ENCODE data around the gene UHMK1.

The UHMK1 gene

DNA sequence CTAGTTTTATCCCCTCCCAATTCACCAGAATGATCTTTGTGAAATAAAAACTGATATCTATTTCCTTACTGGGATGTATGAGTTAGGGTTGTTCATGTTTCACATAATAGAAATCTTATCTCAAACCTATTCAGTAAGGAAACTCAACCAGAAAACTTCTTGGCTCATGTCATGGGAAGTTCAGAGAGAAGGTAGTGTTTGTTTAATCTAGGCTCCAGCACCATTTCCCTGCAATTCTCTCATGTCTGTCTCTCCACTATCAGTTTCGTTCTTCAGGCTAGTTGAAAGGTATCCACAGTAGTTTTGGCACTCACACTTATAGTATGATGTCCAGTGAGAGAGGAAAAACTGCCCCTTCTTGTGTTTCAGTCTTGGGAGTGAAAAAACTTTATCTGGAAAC is 34.6 kb upstream of the UHMK1 start:
- no peaks in the 10 kb centered on the region for H3K4me1 ChIP-seq (ENCODE audit: low read length)
- H3K9me2 ChIP-seq (replicated peaks; ENCODE audit: insufficient read depth, low read length), result no peaks in the 10 kb centered on the region
- H3K9me3 ChIP-seq (replicated peaks; ENCODE audit: insufficient read depth, low read length), result no peaks in the 10 kb centered on the region
- no peak overlapping the region for H3K27ac ChIP-seq (ENCODE audit: low read length)
- no peaks in the 10 kb centered on the region for H3K36me3 ChIP-seq (replicated peaks; ENCODE audit: insufficient read depth, low read length)
- no peaks in the 10 kb centered on the region for H3F3A ChIP-seq (ENCODE audit: insufficient read depth, low read length)
- no peak overlapping the region for H3K4me2 ChIP-seq (ENCODE audit: low read depth, low read length)
- no peak overlapping the region for H3K9ac ChIP-seq (ENCODE audit: low read length)
- no peaks in the 10 kb centered on the region for H3K27me3 ChIP-seq (replicated peaks; ENCODE audit: insufficient read depth, low read length)
- H3K4me3 ChIP-seq (ENCODE audit: low read length), result no peak overlapping the region
- no peaks in the 10 kb centered on the region for H3K79me2 ChIP-seq (ENCODE audit: low read length)
- DNase-seq, result no peak
- H4K20me1 ChIP-seq (ENCODE audit: insufficient read depth, low read length), result no peaks in the 10 kb centered on the region
- TF ChIP-seq EZH2phosphoT487 (IDR thresholded peaks at IDR 0.05; ENCODE audit: low read length), result no peak
- TF ChIP-seq, protein P1, sequence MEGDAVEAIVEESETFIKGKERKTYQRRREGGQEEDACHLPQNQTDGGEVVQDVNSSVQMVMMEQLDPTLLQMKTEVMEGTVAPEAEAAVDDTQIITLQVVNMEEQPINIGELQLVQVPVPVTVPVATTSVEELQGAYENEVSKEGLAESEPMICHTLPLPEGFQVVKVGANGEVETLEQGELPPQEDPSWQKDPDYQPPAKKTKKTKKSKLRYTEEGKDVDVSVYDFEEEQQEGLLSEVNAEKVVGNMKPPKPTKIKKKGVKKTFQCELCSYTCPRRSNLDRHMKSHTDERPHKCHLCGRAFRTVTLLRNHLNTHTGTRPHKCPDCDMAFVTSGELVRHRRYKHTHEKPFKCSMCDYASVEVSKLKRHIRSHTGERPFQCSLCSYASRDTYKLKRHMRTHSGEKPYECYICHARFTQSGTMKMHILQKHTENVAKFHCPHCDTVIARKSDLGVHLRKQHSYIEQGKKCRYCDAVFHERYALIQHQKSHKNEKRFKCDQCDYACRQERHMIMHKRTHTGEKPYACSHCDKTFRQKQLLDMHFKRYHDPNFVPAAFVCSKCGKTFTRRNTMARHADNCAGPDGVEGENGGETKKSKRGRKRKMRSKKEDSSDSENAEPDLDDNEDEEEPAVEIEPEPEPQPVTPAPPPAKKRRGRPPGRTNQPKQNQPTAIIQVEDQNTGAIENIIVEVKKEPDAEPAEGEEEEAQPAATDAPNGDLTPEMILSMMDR (IDR thresholded peaks at IDR 0.05; ENCODE audit: low read length), result no peak
- TF ChIP-seq EZH2 (optimal IDR thresholded peaks at IDR 0.05; ENCODE audit: low read depth, low read length), result no peak
- H2AFZ ChIP-seq (ENCODE audit: low read length), result no peak overlapping the region

GRCh38 chr1:162466797-162467196 is 30.8 kb upstream of the UHMK1 start:
- no peaks in the 10 kb centered on the region for H3K79me2 ChIP-seq (ENCODE audit: low read length)
- H4K20me1 ChIP-seq (ENCODE audit: insufficient read depth, low read length), result no peaks in the 10 kb centered on the region
- H3K4me2 ChIP-seq (ENCODE audit: low read depth, low read length), result no peak overlapping the region
- no peaks in the 10 kb centered on the region for H3K36me3 ChIP-seq (replicated peaks; ENCODE audit: insufficient read depth, low read length)
- H3K9me2 ChIP-seq (replicated peaks; ENCODE audit: insufficient read depth, low read length), result no peaks in the 10 kb centered on the region
- no peaks in the 10 kb centered on the region for H3K27me3 ChIP-seq (replicated peaks; ENCODE audit: insufficient read depth, low read length)
- no peaks in the 10 kb centered on the region for H3K9me3 ChIP-seq (replicated peaks; ENCODE audit: insufficient read depth, low read length)
- DNase-seq, result no peak
- H3K27ac ChIP-seq (ENCODE audit: low read length), result no peak overlapping the region
- no peak overlapping the region for H3K9ac ChIP-seq (ENCODE audit: low read length)
- no peak overlapping the region for H2AFZ ChIP-seq (ENCODE audit: low read length)
- no peak overlapping the region for H3K4me3 ChIP-seq (ENCODE audit: low read length)
- H3F3A ChIP-seq (ENCODE audit: insufficient read depth, low read length), result no peaks in the 10 kb centered on the region
- TF ChIP-seq EZH2phosphoT487 (IDR thresholded peaks at IDR 0.05; ENCODE audit: low read length), result no peak
- TF ChIP-seq, protein P1 (IDR thresholded peaks at IDR 0.05; ENCODE audit: low read length), result no peak
- TF ChIP-seq EZH2 (optimal IDR thresholded peaks at IDR 0.05; ENCODE audit: low read depth, low read length), result no peak
- no peaks in the 10 kb centered on the region for H3K4me1 ChIP-seq (ENCODE audit: low read length)

DNA sequence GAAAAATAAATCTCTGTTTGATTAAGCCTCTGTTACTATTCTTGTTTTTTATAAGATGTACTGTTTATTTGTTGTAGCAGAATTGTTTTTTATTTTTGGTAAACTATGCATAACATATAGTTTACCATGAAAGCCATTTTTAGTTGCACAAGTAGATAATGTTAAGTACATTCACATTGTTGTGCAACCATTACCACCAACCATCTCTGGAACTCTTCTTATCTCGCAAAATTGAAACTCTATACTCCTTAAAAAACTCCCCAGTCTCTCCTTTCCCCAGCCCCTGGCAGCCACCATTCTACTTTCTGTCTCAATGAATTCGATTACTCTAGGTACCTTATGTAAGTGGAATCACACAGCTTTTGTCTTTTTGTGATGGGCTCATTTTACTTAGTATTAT is 27.4 kb upstream of the UHMK1 start:
- H4K20me1 ChIP-seq (ENCODE audit: insufficient read depth, low read length), result no peaks in the 10 kb centered on the region
- H2AFZ ChIP-seq (ENCODE audit: low read length), result no peak overlapping the region
- H3K4me1 ChIP-seq (ENCODE audit: low read length), result no peaks in the 10 kb centered on the region
- H3K9me2 ChIP-seq (replicated peaks; ENCODE audit: insufficient read depth, low read length), result no peaks in the 10 kb centered on the region
- no peak for TF ChIP-seq EZH2phosphoT487 (IDR thresholded peaks at IDR 0.05; ENCODE audit: low read length)
- TF ChIP-seq EZH2 (optimal IDR thresholded peaks at IDR 0.05; ENCODE audit: low read depth, low read length), result no peak
- TF ChIP-seq, protein P1 (IDR thresholded peaks at IDR 0.05; ENCODE audit: low read length), result no peak
- DNase-seq, result no peak
- no peaks in the 10 kb centered on the region for H3K79me2 ChIP-seq (ENCODE audit: low read length)
- no peak overlapping the region for H3K27ac ChIP-seq (ENCODE audit: low read length)
- no peaks in the 10 kb centered on the region for H3K36me3 ChIP-seq (replicated peaks; ENCODE audit: insufficient read depth, low read length)
- no peaks in the 10 kb centered on the region for H3K9me3 ChIP-seq (replicated peaks; ENCODE audit: insufficient read depth, low read length)
- no peaks in the 10 kb centered on the region for H3K27me3 ChIP-seq (replicated peaks; ENCODE audit: insufficient read depth, low read length)
- H3K4me3 ChIP-seq (ENCODE audit: low read length), result no peak overlapping the region
- no peak overlapping the region for H3K9ac ChIP-seq (ENCODE audit: low read length)
- H3F3A ChIP-seq (ENCODE audit: insufficient read depth, low read length), result no peaks in the 10 kb centered on the region
- H3K4me2 ChIP-seq (ENCODE audit: low read depth, low read length), result no peak overlapping the region

Measured in MM.1S (cell line).